ENCODE data around the gene CASTOR1.

CASTOR1 gene

GRCh38 chr22:30297991-30298701 lies 8.8 kb upstream of the CASTOR1 start:
- no peak for DNase-seq

GRCh38 chr22:30297276-30297990 lies 8.1 kb upstream of the CASTOR1 start:
- DNase-seq = no peak

- DNase-seq = no peak
These were observed 7.5 kb upstream of the CASTOR1 start for GRCh38 chr22:30296833-30297232.

- no peak for DNase-seq
These were observed 7.0 kb upstream of the CASTOR1 start for GRCh38 chr22:30296324-30296723.

- DNase-seq = no peak
These were observed 6.3 kb upstream of the CASTOR1 start for GRCh38 chr22:30295576-30295975.

GRCh38 chr22:30294830-30295229 lies 5.5 kb upstream of the CASTOR1 start:
- no peak for DNase-seq

GRCh38 chr22:30294066-30294465 lies 4.8 kb upstream of the CASTOR1 start:
- no peak for DNase-seq

- DNase-seq = no peak
These were observed 3.7 kb upstream of the CASTOR1 start for GRCh38 chr22:30293026-30293425.

- no peak for DNase-seq
These were observed 3.0 kb upstream of the CASTOR1 start for GRCh38 chr22:30292069-30292970.

GRCh38 chr22:30291058-30291892 lies 2.0 kb upstream of the CASTOR1 start:
- no peak for DNase-seq

- DNase-seq = no peak
These were observed 1.2 kb upstream of the CASTOR1 start for GRCh38 chr22:30290342-30291057.

GRCh38 chr22:30289980-30290313 lies 642 bp upstream of the CASTOR1 start:
- DNase-seq = no peak

- DNase-seq = no peak
These were observed 725 bp downstream of the CASTOR1 start for GRCh38 chr22:30288419-30289140.

GRCh38 chr22:30287648-30288418 lies 1.5 kb downstream of the CASTOR1 start:
- DNase-seq = peak; percentile 75 to 91

- DNase-seq = peak; percentile 35 to 76
These were observed 2.3 kb downstream of the CASTOR1 start for GRCh38 chr22:30286813-30287647.

- no peak for DNase-seq
These were observed 3.0 kb downstream of the CASTOR1 start for GRCh38 chr22:30286331-30286730.

- no peak for DNase-seq
These were observed 3.5 kb downstream of the CASTOR1 start for GRCh38 chr22:30285846-30286200.

GRCh38 chr22:30285176-30285845 lies 4.0 kb downstream of the CASTOR1 start:
- no peak for DNase-seq

- peak; percentile 90 to 94 for DNase-seq
These were observed 4.6 kb downstream of the CASTOR1 start for GRCh38 chr22:30284666-30285065.

Measured in inflammatory macrophage treated with lipopolysaccharide for 1 hour (primary cell).